Measurements from ENCODE around the gene LAMA2.
A peak's percentile ranks its signal among the peaks of the same experiment; 100 is the strongest.

Gene LAMA2

DNA sequence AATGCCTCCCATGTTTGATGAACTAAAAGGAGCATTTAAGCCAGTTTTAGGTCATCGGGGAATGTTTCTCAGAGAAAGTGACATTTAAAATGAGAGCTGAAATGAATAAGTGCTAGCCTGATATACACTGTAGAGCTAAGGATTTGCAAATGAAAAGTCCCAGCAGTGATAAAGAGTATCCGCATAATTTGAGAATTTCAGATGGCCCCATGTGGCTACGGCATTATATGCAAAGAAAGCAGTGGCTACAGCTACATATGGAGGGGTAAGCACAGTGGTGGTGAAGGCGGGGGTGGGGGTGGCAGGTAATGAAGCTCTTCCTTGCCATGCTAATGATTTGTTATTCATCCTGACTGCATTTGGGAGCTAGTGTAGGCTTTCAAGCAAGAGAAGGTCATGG, 455.7 kb downstream of the LAMA2 start:
- in situ Hi-C loops (cut with HindIII; ENCODE audit: low sequenced_read_pairs) = no loop called here
- TF ChIP-seq, protein P1, sequence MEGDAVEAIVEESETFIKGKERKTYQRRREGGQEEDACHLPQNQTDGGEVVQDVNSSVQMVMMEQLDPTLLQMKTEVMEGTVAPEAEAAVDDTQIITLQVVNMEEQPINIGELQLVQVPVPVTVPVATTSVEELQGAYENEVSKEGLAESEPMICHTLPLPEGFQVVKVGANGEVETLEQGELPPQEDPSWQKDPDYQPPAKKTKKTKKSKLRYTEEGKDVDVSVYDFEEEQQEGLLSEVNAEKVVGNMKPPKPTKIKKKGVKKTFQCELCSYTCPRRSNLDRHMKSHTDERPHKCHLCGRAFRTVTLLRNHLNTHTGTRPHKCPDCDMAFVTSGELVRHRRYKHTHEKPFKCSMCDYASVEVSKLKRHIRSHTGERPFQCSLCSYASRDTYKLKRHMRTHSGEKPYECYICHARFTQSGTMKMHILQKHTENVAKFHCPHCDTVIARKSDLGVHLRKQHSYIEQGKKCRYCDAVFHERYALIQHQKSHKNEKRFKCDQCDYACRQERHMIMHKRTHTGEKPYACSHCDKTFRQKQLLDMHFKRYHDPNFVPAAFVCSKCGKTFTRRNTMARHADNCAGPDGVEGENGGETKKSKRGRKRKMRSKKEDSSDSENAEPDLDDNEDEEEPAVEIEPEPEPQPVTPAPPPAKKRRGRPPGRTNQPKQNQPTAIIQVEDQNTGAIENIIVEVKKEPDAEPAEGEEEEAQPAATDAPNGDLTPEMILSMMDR (IDR thresholded peaks at IDR 0.05; ENCODE audit: low read depth, low read length) = no peak

DNA sequence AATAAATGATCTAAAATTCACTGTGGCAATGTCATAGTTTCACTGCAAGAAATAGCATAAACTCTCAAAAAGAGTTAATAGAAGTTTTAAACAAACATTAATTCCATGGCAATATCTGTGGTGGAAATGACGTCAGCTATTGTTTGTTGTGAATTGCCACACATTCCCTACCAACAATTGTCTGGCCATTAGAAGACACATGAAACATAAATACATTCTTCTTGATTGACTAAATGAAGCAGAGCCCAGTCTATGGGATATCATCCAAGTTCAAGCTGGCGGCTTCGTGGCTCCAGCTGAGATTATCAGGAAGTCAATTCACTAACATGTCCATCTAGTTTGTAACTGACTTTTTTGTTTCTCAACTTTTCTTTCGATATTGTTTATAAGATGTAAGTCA, 458.0 kb downstream of the LAMA2 start:
- DNase-seq (ENCODE audit: low read depth, low spot score) = peak; percentile 91
- in situ Hi-C loops (cut with HindIII; ENCODE audit: low sequenced_read_pairs) = no loop called here
- no peak overlapping the region for H3K4me3 ChIP-seq (ENCODE audit: low read depth, low read length)
- TF ChIP-seq, protein P1 (IDR thresholded peaks at IDR 0.05; ENCODE audit: low read depth, low read length) = no peak

More for the DNA sequence above, 455.7 kb downstream of the LAMA2 start:
- no peak for DNase-seq (ENCODE audit: low read depth, low spot score)
- H3K4me3 ChIP-seq (ENCODE audit: low read depth, low read length) = no peak overlapping the region

DNA sequence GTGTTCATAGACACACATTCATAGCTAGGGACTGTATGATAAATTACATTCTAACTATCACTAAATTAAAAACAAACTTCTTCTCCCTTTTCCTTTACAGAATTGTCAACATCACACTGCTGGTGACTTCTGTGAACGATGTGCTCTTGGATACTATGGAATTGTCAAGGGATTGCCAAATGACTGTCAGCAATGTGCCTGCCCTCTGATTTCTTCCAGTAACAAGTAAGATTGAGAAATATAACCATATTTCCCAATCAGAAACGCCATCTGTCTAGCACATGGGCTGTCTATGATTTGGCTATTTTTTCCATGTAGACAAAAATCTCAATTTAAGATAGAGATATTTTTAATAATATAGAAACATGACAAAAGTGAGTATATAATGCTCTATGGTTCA, 459.3 kb downstream of the LAMA2 start:
- in situ Hi-C loops (cut with HindIII; ENCODE audit: low sequenced_read_pairs) = no loop called here
- DNase-seq (ENCODE audit: low read depth, low spot score) = no peak
- no peak overlapping the region for H3K4me3 ChIP-seq (ENCODE audit: low read depth, low read length)
- TF ChIP-seq, protein P1 (IDR thresholded peaks at IDR 0.05; ENCODE audit: low read depth, low read length) = no peak

DNA sequence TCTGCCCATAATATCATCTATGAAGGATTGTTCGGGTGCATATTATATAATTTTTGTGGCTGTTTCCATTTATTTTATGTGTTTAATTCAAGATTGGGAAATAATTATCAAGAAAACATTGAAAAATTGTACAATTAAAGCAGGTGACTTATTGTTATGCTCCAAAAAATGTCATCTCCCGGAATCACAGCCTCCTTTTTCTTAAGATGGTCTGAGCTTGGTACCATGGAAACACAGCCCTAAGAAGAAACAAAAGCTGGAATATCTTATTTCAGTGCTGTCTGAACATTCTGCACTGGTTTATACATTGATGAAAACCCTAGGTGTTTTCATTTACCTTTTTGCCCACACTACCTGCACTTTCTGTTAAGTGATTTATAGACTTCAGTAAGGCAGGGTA, 459.9 kb downstream of the LAMA2 start:
- TF ChIP-seq, protein P1 (IDR thresholded peaks at IDR 0.05; ENCODE audit: low read depth, low read length) = no peak
- in situ Hi-C loops (cut with HindIII; ENCODE audit: low sequenced_read_pairs) = no loop called here
- DNase-seq (ENCODE audit: low read depth, low spot score) = no peak
- H3K4me3 ChIP-seq (ENCODE audit: low read depth, low read length) = no peak overlapping the region

DNA sequence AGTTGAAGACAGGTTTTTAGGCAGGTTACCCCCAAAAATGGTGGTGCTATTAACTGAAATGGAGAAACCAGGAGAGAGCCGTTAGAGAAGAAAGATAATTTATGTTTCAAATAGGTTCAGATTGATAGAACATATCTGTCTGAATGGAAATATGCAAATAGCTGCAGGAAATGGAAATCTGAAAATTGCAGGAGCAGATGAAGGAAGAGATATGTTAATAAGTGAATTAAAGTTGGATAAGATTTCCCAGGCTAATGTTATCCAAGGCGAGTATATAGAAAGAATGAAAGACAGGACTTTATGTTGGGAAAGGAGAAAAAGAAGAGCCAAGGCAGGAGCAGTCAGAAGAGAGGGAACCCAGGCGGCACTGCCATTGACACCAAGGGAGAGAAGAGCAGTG, 461.4 kb downstream of the LAMA2 start:
- no peak overlapping the region for H3K4me3 ChIP-seq (ENCODE audit: low read depth, low read length)
- in situ Hi-C loops (cut with HindIII; ENCODE audit: low sequenced_read_pairs) = no loop called here
- TF ChIP-seq, protein P1 (IDR thresholded peaks at IDR 0.05; ENCODE audit: low read depth, low read length) = no peak
- DNase-seq (ENCODE audit: low read depth, low spot score) = no peak

DNA sequence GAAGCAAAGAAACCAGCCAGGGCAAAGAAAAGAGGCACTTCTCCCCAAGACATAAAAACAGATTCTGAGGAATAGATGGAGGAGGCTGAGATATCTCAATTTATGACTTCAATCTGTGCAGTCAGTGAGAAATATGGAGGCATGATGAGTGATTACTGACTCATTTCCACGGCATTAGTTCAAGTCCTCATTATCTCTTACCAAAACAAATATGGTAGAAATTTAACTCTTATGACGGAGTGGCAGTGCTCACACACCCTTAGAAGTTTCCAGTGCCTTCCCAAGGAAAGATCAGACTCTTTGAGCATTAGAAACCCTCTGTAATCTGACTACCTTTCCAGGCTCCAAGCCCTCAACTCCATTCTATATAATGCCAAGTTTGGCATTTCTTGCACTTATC, 463.0 kb downstream of the LAMA2 start:
- TF ChIP-seq, protein P1 (IDR thresholded peaks at IDR 0.05; ENCODE audit: low read depth, low read length) = no peak
- peak; percentile 59 for DNase-seq (ENCODE audit: low read depth, low spot score)
- in situ Hi-C loops (cut with HindIII; ENCODE audit: low sequenced_read_pairs) = no loop called here
- H3K4me3 ChIP-seq (ENCODE audit: low read depth, low read length) = no peak overlapping the region

DNA sequence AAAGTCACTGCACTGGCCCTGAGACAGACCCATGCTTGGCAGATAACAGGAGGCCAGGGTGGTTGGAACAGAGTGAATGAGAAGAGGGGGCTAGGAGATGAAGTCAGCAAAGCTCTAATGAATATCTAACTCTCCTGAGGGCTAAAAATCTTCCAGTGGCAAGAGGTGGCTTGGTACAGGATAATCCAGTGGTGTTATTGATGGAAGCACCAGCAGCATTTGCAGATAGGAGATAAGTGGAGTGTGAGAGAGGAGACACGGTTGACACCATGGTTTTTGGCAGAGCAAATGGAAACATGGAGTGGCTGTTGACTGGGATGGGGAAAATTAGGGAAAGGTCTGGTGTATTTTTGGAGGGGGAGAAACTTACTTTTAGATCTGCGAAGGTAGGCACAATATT, 464.0 kb downstream of the LAMA2 start:
- DNase-seq (ENCODE audit: low read depth, low spot score) = no peak
- TF ChIP-seq, protein P1 (IDR thresholded peaks at IDR 0.05; ENCODE audit: low read depth, low read length) = no peak
- in situ Hi-C loops (cut with HindIII; ENCODE audit: low sequenced_read_pairs) = no loop called here

More for the DNA sequence above, 464.0 kb downstream of the LAMA2 start:
- H3K4me3 ChIP-seq (ENCODE audit: low read depth, low read length) = no peak overlapping the region
